ENCODE data around the gene TNPO2.
"Not testable (repeated sequence)": the region's sequence is repeated elsewhere in the genome, so short reads cannot be mapped to it uniquely, and the experiment has no call there.

The TNPO2 gene

GRCh38 chr19:12736995-12737834 lies 13.5 kb upstream of the TNPO2 start, which contains the start of gene GET3:
Gene GET3 (plus strand): TSS chr19:12737497. CDS start chr19:12737506, 9 bp downstream.
- peak; percentile 79 for FAIRE-seq

GRCh38 chr19:12733369-12734214 lies 9.9 kb upstream of the TNPO2 start:
- no peak for FAIRE-seq

- no peak for FAIRE-seq
Measured at GRCh38 chr19:12731337-12731736, 7.6 kb upstream of the TNPO2 start.

- FAIRE-seq: no peak
Measured at GRCh38 chr19:12730064-12730463, 6.3 kb upstream of the TNPO2 start.

GRCh38 chr19:12727745-12728433 lies 4.2 kb upstream of the TNPO2 start:
- FAIRE-seq: no peak

- FAIRE-seq: no peak
Measured at GRCh38 chr19:12726988-12727316, 3.2 kb upstream of the TNPO2 start.

GRCh38 chr19:12725612-12726011 lies 1.9 kb upstream of the TNPO2 start:
- not testable (repeated sequence) for FAIRE-seq

- FAIRE-seq: no peak
Measured at GRCh38 chr19:12723381-12723640, 421 bp downstream of the TNPO2 start.

- peak; percentile 64 for FAIRE-seq
Measured at GRCh38 chr19:12722566-12723380, 959 bp downstream of the TNPO2 start.

GRCh38 chr19:12721656-12722565 lies 1.8 kb downstream of the TNPO2 start:
- no peak for FAIRE-seq

GRCh38 chr19:12720851-12721655 lies 2.7 kb downstream of the TNPO2 start:
- no peak for FAIRE-seq

- FAIRE-seq: no peak
Measured at GRCh38 chr19:12720296-12720695, 3.4 kb downstream of the TNPO2 start.

- FAIRE-seq: no peak
Measured at GRCh38 chr19:12715929-12716328, 7.8 kb downstream of the TNPO2 start.

GRCh38 chr19:12715102-12715501 lies 8.6 kb downstream of the TNPO2 start:
- FAIRE-seq: no peak

GRCh38 chr19:12713304-12713703 lies 10.4 kb downstream of the TNPO2 start:
- not testable (repeated sequence) for FAIRE-seq

GRCh38 chr19:12712077-12712476 lies 11.7 kb downstream of the TNPO2 start:
- FAIRE-seq: not testable (repeated sequence)

GRCh38 chr19:12711187-12711586 lies 12.5 kb downstream of the TNPO2 start:
- no peak for FAIRE-seq

GRCh38 chr19:12708641-12709040 lies 15.1 kb downstream of the TNPO2 start:
- no peak for FAIRE-seq

- FAIRE-seq: no peak
Measured at GRCh38 chr19:12706332-12706718, 17.4 kb downstream of the TNPO2 start.

- no peak for FAIRE-seq
Measured at GRCh38 chr19:12705654-12706331, 17.9 kb downstream of the TNPO2 start.
